ENCODE data around the gene ARHGAP36. TPM values are rescaled to one million over a fixed set of nuclear protein-coding genes. Genes with fewer than 3 reads are reported as not detected.

ARHGAP36 gene
- total and polyA plus RNA-seq, 2 of the 8 experiments (the other 6 are each of a cell fraction or from before 2014, with no cell fraction given) = 0.32 to 0.38 TPM

DNA sequence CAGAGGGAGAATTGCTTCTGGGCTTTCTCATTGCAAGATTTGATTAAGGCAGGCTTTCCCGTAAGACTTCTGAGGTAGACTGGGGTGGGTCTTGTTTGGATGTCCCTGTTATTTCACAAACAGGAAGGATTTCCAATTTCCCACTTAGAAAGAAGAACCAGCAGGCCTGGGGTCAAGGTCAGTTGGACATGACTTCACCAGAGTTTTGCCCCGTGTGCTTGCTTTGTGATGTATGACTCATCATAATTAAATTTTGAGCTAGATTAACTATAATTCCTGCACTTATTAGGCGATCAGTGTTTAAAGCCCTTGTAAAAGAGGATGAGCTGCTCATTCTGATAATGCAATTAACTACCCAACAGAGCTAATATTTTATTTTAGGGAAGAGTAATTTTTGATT lies 32.8 kb upstream of the ARHGAP36 start:
- DNase-seq (ENCODE audit: low read depth in 1 of 2, low spot score in 2 of 2) (no peak), FAIRE-seq (no peak)
- Histone ChIP-seq H2BK20ac (ENCODE audit: low read length) (no peak overlapping the region), H2AFZ (ENCODE audit: low read length) (no peak overlapping the region), H2BK15ac (ENCODE audit: low read length) (no peak overlapping the region), H3K36me3 (ENCODE audit: control insufficient read depth in 2 of 4, insufficient read depth in 4 of 4, low read length in 3 of 4) (no peaks in the 10 kb centered on the region), H3K27me3 (replicated peaks in 1 of 4; ENCODE audit: control insufficient read depth in 3 of 4, extremely low read depth in 1 of 4, insufficient read depth in 3 of 4, low read length in 3 of 4) (no peaks in the 10 kb centered on the region), H3K79me2 (ENCODE audit: control insufficient read depth in 1 of 2, insufficient read depth in 2 of 2, low read length in 2 of 2) (no peaks in the 10 kb centered on the region), H3K9me3 (ENCODE audit: insufficient read depth in 2 of 2, low read depth in 1 of 2, low read length in 1 of 2) (no peaks in the 10 kb centered on the region), H2AK5ac (ENCODE audit: low read depth, low read length) (no peak overlapping the region), H3K4me3 (ENCODE audit: extremely low read depth in 1 of 4, insufficient read depth in 2 of 4, low read depth in 3 of 4, low read length in 4 of 4) (no peak overlapping the region), H3K9ac (replicated peaks in 1 of 4; ENCODE audit: extremely low read depth in 1 of 4, low read depth in 3 of 4, low read length in 3 of 4) (no peak overlapping the region), H2BK120ac (replicated peaks; ENCODE audit: low read depth, low read length) (no peak overlapping the region), H2BK5ac (ENCODE audit: low read depth, low read length) (no peak overlapping the region), H3K56ac (replicated peaks; ENCODE audit: insufficient read length, low read depth, low read length) (no peak overlapping the region), H3K4ac (replicated peaks; ENCODE audit: insufficient read length, low read depth, low read length) (no peak overlapping the region), H4K5ac (ENCODE audit: insufficient read length, low read depth, low read length) (no peak overlapping the region), H3K4me2 (ENCODE audit: insufficient read depth in 1 of 2, low read depth in 2 of 2, low read length in 2 of 2) (no peak overlapping the region), H4K20me1 (replicated peaks in 1 of 2; ENCODE audit: control insufficient read depth in 1 of 2, insufficient read depth in 2 of 2, low read length in 2 of 2) (no peaks in the 10 kb centered on the region), H4K8ac (ENCODE audit: extremely low read depth, insufficient read depth, low read length) (no peak overlapping the region), H4K91ac (replicated peaks; ENCODE audit: insufficient read length, low read length) (no peak overlapping the region), H3K23ac (ENCODE audit: insufficient read length) (no peak overlapping the region), H3K14ac (ENCODE audit: insufficient read length) (no peak overlapping the region), H3K79me1 (ENCODE audit: low read depth, low read length) (no peaks in the 10 kb centered on the region), H3K18ac (ENCODE audit: extremely low read depth, low read length) (no peak overlapping the region), H3K4me1 (replicated peaks in 1 of 4; ENCODE audit: control insufficient read depth in 3 of 4, insufficient read depth in 4 of 4, low read length in 3 of 4) (no peaks in the 10 kb centered on the region), H2BK12ac (ENCODE audit: low read depth, low read length) (no peak overlapping the region), H3K23me2 (ENCODE audit: low read depth, low read length) (no peaks in the 10 kb centered on the region), H3K27ac (ENCODE audit: low read depth, low read length) (no peak overlapping the region)
- TF ChIP-seq YY1 (IDR thresholded peaks at IDR 0.05; ENCODE audit: low read depth, low read length) (no peak), CBX8 (IDR thresholded peaks at IDR 0.05; ENCODE audit: borderline replicate concordance, low read depth, low read length) (no peak), CHD2 (IDR thresholded peaks at IDR 0.05; ENCODE audit: low read length) (no peak), SP1 (IDR thresholded peaks at IDR 0.05; ENCODE audit: low read depth, low read length) (no peak), CHD1 (IDR thresholded peaks at IDR 0.05; ENCODE audit: low read depth, low read length) (no peak)
- TF ChIP-seq, protein P1, sequence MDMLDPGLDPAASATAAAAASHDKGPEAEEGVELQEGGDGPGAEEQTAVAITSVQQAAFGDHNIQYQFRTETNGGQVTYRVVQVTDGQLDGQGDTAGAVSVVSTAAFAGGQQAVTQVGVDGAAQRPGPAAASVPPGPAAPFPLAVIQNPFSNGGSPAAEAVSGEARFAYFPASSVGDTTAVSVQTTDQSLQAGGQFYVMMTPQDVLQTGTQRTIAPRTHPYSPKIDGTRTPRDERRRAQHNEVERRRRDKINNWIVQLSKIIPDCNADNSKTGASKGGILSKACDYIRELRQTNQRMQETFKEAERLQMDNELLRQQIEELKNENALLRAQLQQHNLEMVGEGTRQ (IDR thresholded peaks at IDR 0.05; ENCODE audit: low read length) = no peak
- POLR2A ChIA-PET (ENCODE audit: partially characterized antibody) = no interaction called here
- WGBS, 2 experiments (ENCODE audit: extremely low coverage in 1 of 2, insufficient coverage in 1 of 2, insufficient read length in 1 of 2, insufficient replicate concordance in 2 of 2, low coverage in 1 of 2, low lambda C conversion rate in 2 of 2, missing lambda C conversion rate in 1 of 2) = 89% methylated on average over 3 of the region's 3 CpGs; no CpG with 5 or more reads in 1 of the 2 experiments
- CTCF ChIA-PET (ENCODE audit: partially characterized antibody) = no interaction called here
